ENCODE measurements around the gene FOXG1.

FOXG1 gene

DNA sequence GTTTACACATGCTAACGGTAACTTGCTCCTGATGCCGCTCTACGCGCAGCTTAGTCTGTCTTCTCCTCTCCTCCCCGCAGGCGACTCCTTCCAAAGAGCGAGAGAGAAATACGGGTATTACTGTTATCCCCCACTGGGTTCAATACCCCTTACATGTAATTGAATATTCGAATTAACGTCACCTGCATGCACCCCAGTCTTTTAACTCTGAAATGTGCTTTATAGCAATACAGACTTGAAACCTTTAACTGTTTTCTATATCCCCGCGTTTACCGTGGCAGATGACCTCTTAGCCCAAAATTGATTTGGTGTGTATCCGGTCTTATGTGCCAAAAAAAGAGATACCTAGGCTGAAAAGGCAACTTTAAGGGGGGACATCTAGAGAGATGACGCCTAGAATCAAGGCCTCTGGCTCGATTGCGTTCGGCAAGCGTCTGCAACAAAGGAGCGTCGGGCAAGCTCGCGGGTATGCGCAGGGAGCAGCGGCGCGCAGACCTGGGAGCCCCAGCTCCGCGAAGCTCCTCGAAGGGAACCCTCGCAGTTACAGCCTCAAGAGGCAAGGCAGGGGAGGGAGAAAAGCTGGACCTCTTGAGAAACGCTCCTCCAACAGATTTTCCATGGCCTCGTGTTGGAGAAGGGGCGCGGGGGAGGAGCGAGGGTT, 6.8 kb upstream of the FOXG1 start:
- ChIA-PET POLR2A (no interaction called here), CTCF (interaction anchor here (1.2 to 7.3 kb wide), 2 partner anchors 1456 to 1511 kb away, joined by 4 to 57 read pairs; no protein-coding TSS in a partner anchor)
- TF ChIP-seq CTCF (IDR thresholded peaks at IDR 0.05; ENCODE audit: insufficient read depth, low read length, missing control alignments): no peak
- no peak overlapping the region for H3K4me3 ChIP-seq (ENCODE audit: low read depth, low read length)
- no peak for DNase-seq (ENCODE audit: low read depth, low spot score)

DNA sequence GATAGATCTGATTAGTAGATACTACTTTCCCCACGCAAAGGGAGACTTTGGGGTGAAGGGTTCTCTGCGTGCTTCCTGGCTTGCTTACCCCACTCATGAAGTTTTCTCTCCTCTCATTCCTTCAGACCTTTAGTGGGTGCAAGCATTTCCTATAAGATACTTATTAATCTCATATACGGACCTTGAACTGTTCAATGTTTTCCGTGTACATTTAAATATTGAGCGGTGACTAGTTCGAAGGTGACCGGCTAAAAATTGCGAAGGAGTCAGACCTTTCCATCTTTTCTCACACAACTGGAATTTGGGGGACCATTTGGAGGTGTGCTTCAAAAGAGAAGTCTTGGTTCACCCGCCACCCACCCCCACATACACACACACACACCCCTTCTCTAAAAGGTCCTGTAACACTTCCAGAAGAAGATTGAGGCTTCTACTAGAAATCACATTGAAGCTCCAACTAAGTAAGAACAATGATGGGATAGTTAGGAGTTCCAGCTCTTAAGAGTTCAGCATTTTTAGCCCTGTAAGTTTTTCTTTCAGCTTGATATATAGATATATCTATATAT, 6.1 kb upstream of the FOXG1 start:
- POLR2A ChIA-PET: no interaction called here
- H3K4me3 ChIP-seq (ENCODE audit: low read depth, low read length): no peak overlapping the region
- TF ChIP-seq CTCF (IDR thresholded peaks at IDR 0.05; ENCODE audit: insufficient read depth, low read length, missing control alignments): no peak
- CTCF ChIA-PET: interaction anchor here (0.6 to 1.3 kb wide), 3 partner anchors 9 to 776 kb away, joined by 3 to 4 read pairs (median 3); no protein-coding TSS in a partner anchor
- DNase-seq (ENCODE audit: low read depth, low spot score): no peak

DNA sequence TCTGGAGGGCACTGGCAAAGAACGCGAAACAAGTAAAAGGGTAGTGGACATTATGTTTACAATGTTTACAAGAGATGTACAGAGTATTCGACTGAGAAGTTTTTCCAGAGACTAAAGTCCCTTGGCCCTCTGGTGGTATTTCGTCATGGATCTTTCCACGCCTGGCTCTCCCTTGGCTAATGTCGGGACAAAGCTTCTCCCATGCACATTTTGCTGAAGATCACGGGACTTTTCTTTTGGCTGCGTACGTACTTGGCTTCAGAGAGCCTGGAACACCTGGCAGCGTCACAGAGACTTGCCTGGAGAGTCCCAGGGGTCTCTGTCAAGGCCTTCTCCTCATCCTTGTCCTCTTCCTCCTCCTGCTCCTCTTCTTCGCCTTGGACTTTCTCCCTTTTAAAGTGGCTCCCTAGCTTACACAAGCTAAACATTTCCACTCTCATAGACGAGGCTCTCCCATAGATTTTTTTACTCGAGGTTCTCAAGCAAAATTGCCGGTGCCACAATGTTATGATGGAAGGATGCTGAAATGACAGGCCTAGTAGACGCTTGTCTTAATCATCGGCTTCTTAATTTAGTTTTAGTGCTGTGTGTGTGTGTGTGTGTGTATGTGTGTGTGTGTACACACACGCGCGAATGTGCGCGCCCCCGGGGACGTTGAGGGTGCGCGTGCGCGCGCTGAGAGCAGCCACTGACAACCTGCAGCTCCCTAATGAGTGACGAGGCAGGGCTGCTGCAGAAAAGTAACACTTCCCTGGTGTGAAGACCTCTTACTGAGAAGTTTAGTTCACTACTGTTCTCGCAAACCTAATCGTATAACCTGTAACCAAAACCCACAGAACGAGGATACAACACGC, 4.9 kb upstream of the FOXG1 start:
- H3K4me3 ChIP-seq (ENCODE audit: low read depth, low read length): no peak overlapping the region
- no peak for TF ChIP-seq CTCF (IDR thresholded peaks at IDR 0.05; ENCODE audit: insufficient read depth, low read length, missing control alignments)
- POLR2A ChIA-PET: no interaction called here
- CTCF ChIA-PET: interaction anchor here (1.1 to 1.3 kb wide), 3 partner anchors 756 to 775 kb away, joined by 3 to 4 read pairs (median 3); no protein-coding TSS in a partner anchor
- no peak for DNase-seq (ENCODE audit: low read depth, low spot score)

GRCh38 chr14:28762303-28762954, 4.2 kb upstream of the FOXG1 start:
- TF ChIP-seq CTCF (IDR thresholded peaks at IDR 0.05; ENCODE audit: insufficient read depth, low read length, missing control alignments): no peak
- H3K4me3 ChIP-seq (ENCODE audit: low read depth, low read length): no peak overlapping the region
- no peak for DNase-seq (ENCODE audit: low read depth, low spot score)
- ChIA-PET POLR2A (no interaction called here), CTCF (no interaction called here)

DNA sequence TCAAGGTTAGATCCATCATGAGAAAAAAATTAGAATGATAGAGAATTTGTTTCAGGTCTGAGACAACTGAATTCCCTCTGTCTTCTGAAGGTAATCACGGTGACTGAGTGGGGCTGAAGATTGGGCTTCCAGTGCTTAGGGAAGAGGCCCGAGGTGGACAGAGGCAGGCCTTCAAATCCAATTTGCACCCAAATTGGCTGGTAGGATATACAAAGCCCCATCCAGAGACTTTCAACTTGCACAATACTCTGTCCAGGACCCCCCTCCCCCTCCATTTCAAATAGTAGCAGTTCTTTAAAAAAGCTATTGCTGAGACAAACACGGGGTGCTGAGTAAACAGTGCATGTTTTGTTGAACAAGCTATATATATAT, 3.6 kb upstream of the FOXG1 start:
- TF ChIP-seq CTCF (IDR thresholded peaks at IDR 0.05; ENCODE audit: insufficient read depth, low read length, missing control alignments): no peak
- H3K4me3 ChIP-seq (ENCODE audit: low read depth, low read length): no peak overlapping the region
- ChIA-PET CTCF (interaction anchor here (1.0 to 1.2 kb wide), 3 partner anchors 9 to 12 kb away, joined by 3 to 7 read pairs (median 4); no protein-coding TSS in a partner anchor), POLR2A (no interaction called here)
- DNase-seq (ENCODE audit: low read depth, low spot score): no peak
